LNCaP clone FGC (cell line): ENCODE data around the gene OGDH.

Experiments used
- DNase-seq: peaks from one replicate; pipeline ENCODE4 v3.0.0-alpha.2; 2011; ENCODE audit warnings: low read depth
- H3K4me3 ChIP-seq: 2 replicates; pipeline ENCODE4 v1.5.1; 2011; ENCODE audit warnings: mild to moderate bottlenecking, low read depth, low read length, control low read depth
- TF ChIP-seq, protein P1 (sequence below): IDR thresholded peaks from 2 replicates; pipeline ENCODE4 v1.5.1; 2012; ENCODE audit warnings: mild to moderate bottlenecking; ENCODE audit not compliant: control insufficient read depth, insufficient read depth; ENCODE audit errors: extremely low read depth

The OGDH gene

DNA sequence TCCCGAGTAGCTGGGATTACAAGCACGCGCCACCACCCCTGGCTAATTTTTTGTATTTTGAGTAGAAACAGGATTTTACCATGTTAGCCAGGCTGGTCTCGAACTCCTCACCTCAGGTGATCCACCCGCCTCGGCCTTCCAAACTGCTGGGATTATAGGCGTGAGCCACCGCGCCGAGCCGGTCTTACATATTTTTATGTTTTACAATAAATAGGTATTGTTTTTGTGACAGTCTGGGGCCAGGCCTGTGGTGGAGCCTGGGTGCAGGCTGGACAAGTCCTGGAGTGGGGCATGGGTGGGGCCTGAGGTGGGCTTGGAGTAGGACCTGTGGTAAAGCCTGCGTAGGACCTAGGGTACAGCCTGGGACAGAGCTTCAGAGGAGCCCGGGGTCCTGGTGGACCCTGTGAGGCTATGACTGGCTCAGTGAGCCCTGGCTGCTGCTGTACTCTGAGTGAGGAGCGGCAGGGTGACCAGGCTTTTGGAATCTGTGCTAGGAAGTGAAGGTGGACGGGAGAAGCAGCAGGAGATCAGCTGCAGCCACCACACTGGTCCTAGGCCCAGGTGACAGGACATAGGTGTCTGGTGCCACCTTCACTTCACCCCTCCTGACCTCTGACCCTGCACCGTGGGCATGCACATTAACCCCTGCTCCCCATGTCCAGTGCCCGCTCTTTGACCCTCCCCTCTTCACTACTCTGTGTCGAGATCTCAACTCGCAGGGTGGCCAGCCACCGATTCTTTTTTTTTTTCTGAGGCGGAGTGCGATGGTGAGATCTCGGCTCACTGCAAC is 132.6 kb downstream of the OGDH start:
- H3K4me3 ChIP-seq: no peak overlapping the region
- TF ChIP-seq, protein P1, sequence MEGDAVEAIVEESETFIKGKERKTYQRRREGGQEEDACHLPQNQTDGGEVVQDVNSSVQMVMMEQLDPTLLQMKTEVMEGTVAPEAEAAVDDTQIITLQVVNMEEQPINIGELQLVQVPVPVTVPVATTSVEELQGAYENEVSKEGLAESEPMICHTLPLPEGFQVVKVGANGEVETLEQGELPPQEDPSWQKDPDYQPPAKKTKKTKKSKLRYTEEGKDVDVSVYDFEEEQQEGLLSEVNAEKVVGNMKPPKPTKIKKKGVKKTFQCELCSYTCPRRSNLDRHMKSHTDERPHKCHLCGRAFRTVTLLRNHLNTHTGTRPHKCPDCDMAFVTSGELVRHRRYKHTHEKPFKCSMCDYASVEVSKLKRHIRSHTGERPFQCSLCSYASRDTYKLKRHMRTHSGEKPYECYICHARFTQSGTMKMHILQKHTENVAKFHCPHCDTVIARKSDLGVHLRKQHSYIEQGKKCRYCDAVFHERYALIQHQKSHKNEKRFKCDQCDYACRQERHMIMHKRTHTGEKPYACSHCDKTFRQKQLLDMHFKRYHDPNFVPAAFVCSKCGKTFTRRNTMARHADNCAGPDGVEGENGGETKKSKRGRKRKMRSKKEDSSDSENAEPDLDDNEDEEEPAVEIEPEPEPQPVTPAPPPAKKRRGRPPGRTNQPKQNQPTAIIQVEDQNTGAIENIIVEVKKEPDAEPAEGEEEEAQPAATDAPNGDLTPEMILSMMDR: no peak
- DNase-seq: no peak

DNA sequence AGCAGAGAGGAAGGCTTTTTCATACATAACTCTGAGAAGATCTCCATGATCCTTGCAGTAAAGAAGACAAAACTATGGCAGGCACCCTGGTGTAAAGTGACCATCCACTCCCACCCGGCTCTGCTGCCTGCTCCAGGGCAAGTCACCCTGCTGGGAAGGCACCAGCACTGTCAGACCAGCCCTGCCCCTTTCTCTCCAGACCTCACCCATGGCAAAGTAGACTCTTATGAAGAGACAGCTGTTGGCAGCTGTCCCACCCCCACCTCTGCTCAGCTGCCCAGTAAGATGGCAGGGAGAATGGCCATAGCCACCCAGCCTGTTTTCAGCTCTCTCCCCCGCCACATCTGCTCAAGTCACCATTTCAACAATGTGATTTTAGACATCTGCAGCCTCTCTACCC is 133.6 kb downstream of the OGDH start:
- DNase-seq: no peak
- H3K4me3 ChIP-seq: no peak overlapping the region
- TF ChIP-seq, protein P1: no peak

DNA sequence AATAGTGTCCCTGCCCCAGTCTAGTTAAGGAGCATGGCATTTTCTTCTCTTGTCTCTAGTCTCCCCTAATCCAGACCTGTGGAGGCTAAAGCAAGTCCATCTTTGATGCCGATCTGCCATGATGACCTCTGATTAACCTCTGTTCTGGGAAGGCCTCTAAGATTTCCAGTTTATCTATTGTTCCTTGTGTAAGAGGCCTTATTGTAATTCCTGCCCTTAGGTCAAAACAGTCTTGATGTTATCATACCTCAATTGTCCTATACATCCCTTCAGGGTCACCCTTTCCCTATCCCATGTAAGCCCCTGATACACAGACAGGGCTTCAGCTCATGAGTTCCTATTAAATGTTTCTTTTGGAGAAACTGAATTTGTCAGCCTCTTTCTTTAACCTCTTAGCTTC is 137.3 kb downstream of the OGDH start:
- TF ChIP-seq, protein P1: no peak
- no peak for DNase-seq
- no peak overlapping the region for H3K4me3 ChIP-seq

DNA sequence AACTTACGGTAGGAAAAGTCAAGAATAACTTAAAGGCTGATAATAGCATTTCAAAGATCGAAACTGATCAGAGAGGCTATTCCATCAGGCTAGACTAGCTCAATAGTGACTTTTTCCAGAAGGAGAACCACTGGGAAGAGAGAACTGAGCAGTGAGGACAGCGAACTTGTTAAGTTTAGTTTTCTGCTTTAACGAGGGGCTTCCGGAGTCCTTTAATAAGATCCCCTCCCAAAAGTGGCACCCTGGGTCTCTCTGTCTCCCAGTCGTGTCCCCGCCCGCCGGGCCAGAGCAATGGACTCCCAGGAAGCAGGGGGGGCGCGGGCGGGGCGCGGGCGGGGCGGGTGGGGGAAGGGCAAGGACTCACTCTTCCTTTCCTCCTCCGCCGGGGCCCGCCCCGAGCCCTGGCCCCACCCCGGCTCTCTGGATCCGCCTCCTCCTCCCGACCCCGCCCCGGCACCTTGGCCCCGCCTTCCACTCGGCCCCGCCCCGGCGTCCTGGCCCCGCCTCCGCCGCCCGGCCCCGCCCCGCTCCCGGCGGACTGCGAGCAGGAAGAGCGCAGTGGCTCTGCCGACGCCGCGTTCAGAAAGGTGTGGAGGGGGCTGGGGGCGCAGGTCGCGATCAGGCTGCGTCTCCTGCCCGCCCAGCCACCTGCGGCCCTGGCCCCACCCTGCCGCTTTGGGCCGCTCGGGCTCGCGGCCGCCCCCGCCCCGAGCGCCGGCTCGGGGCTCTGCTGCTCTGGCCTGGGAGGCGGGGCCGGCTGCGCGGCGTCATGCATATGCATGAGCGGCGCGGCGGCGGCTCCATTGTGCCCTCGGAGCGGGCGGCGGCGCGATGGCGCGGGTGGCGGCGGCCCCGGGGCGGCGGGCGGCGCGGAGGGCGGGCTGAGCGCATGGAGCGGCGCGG is 141.9 kb downstream of the OGDH start, which contains the start of gene ZMIZ2:
Gene ZMIZ2, plus strand, starts transcription at position 803 of the 903 bp plus-strand sequence. CDS start 7,403 bp downstream, outside the sequence.
- DNase-seq: peak; percentile 43
- H3K4me3 ChIP-seq: peak within 1 kb of the TSS; percentile 80
- TF ChIP-seq, protein P1: no peak

DNA sequence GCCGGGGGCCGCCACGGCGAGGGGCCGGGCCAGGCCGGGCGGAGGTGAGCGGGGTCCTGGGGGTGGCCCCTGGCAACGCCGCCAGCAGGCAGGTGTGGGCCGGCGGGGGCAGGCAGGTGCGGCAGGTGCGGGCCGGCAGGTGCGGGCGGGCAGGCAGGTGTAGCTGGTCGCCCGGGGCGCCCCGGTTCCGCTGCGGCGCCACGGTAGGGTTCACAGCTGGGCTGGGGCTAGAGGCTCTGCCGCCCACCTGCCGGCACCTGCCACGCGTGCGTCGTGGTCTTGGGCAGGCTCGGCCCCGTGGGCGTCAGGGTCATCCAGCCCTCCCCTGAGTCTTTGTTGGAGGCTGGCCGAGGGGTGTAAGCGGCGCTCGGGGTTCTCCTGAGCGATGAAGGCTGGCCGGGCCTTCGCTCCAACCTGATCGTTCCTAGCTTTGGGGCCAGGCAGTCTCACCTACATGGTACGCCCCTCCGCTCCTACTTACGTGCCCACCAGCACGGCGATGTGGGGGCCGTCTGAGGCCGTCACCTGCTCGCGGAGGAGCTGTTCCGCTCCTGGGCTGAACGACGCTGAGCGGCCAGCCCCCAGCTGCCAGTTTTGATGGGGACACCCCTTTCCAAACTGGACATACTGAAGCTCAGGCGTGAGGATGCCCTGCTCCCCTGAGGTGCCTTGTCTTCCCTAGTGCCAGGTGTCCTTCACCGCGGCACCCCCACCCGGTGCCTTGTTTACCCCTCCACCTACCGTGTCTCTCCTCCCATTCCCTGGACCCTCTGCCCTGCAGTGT is 142.7 kb downstream of the OGDH start:
- no peak for DNase-seq
- peak overlapping the region; percentile 80 for H3K4me3 ChIP-seq
- TF ChIP-seq, protein P1: no peak

DNA sequence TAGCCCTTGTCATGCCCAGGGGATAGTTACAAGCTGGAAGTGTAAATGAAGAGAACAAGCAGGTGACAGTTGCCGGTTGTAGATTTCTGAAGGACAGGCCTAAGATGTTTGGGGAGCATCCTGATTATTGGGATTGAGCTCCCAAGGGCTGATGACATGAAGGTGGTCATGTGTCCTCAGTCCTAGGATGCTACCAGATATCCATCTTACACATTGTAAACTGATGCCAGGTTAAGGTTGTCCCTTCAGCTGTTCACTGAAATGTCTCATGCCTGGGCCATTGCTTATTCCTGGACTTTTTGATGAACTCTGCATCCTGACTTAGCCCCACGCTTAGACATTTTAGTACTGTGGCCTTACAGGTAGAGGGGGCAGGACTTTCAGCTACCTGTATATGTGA is 143.6 kb downstream of the OGDH start:
- DNase-seq: no peak
- H3K4me3 ChIP-seq: peak overlapping the region; percentile 80
- TF ChIP-seq, protein P1: no peak
